ENCODE results near the gene EFNA1.

Gene EFNA1

DNA sequence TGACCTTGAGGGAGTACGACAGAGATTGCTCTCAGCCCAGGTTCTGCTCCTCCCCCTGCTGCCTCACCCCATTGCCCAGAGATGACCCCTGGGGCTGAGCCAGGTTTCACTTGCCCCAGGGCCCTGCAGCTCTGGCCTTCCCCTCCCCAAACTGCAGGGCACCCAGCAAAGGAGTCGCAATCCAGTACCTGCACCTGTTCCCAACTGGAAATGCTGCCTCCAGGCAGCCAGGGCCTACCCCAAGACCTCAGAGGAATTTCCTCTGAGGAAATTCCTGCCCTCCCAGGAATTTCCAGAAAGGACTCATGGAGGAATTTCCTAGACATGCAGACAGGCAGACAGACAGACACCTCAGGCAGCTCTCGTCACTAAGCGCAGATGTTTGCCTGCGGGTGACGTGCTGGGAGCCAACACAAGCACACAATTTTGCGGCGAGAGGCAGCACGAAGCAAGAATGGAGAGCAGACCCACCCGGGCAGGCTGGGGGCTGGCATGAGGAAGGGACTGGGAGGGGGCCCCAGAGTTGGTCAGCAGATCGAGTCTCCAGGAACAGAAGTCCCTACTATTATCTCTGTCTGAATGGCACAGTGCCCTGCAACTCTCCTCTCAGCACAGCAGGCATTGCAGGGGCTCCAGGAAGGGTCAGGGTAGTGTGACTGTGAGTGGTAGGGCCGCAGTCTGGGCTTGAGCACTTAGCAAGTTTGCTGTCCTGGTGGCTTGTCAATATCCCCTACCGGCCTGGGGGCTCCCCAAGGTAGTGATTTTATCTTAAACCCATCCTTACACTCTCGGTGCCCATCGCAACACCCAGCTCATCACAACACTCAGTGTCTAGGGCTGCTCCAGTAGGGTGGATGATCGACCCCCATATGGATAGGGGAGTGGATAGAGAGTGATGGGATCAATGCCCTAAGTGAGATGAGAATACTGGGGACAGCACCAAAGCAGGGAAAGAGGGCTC is 2.9 kb upstream of the EFNA1 start:
- DNase-seq (ENCODE audit: low read depth in 2 of 2, low spot score in 1 of 2) = no peak

DNA sequence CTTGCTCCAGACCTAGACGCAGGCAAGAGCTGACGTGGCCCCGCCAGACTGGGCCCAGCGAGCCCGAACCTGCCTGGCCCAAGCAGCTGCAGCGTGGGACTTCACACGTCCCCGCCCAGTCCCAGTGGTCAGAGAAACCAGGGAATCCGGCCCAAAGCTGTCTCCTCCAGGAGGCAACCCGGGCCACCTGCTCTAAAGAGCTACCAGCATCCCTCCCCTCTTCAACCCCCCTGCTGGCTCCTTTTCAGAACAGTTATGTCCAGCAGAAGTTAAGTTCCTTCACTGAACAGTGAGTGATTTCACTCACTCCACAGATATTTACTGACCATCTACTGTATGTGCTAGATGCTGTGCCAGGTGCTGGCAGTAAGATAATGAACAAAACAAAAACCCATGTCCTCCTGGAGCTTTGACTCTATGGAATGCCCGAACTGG is 2.1 kb upstream of the EFNA1 start:
- no peak for DNase-seq (ENCODE audit: low read depth in 2 of 2, low spot score in 1 of 2)

DNA sequence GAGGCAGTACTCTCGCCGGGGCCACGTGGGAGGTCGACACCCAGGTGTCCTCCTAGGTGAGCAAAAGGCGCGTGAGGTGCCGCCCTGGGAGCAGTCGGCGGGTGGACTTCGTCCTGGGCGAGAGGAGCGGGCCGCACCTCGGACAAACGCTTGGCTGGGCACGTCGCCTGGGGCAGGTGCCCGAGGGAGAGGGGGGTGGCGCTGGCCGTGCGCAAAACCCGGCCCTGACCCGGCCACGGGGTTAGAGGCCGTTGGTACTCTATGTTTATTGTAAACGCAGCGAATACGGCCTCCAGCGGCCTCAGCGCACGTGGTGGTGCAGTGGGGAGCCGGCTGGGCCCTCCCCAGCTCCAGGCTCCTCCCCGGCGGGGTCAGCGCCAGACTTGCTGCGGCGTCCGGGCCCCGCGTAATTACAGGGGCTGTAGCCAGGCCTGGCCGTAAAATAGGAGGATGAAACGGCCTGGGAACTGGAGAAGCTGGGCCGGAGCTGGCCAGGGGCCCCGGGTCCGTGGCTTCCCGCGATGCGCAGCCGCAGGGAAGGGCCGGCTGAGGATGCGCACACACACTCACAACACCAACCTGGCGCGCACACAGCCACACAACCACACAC is 1.6 kb upstream of the EFNA1 start:
- no peak for DNase-seq (ENCODE audit: low read depth in 2 of 2, low spot score in 1 of 2)

DNA sequence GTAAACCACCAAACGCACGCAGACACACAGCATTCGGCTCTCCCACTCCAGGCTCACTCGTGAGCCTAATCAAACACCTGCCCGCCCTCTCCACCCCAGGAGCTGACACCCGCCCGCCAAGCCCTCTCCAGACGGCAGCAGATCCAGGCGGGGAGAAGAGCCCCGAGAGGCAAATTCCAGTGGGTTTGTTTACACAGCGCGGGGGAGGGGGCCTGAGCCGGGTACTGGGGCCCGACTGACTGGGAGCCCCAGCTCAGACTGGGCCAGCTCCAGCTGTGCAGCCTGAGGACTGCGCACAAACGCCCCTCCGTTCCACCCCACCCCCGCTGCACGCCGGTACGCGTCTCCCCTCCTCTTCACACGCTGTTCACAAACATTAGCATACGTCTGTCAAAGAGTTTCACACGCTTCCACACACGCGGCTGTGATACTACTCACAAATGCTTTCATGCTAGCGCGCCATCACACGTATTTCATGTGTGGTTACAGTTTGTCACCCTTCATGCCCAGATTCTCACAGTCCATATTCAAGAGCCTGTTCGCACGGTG is 1.0 kb upstream of the EFNA1 start:
- DNase-seq (ENCODE audit: low read depth in 2 of 2, low spot score in 1 of 2) = peak in 1 of 2 donors; percentile 12

DNA sequence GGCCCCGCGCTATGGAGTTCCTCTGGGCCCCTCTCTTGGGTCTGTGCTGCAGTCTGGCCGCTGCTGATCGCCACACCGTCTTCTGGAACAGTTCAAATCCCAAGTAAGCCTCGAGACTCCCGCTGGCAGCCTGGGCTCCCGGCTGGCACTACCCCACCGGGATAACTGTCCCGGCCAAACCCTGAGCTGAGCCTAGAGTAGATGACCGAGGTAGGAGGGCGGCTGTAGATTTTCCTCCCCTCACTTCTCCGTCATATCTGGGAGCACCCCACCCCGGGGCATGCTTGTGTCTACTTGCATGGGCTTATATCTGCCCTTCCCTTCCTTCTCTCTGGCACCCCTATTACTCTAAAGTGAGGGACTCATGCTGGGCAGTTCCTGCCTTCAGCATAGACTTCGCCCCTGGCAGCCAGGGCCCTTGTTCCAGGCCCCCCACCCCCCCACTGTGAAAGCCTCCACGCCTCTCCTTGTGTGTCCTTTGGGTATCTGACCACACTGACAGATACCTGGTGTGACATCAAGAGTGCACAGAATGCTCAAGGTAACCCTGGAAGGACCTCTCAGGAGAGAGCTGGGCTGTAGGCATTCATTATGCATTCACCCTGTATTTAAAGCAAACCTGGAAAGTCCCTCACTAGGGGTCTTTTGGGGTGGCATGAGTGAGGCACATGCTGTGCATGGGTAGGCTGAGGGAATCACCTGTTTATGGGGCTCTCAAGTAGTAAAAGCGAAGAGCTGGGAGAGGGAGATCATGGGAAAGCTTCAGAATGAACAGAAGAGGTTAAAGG is 485 bp downstream of the EFNA1 start:
- no peak for DNase-seq (ENCODE audit: low read depth in 2 of 2, low spot score in 1 of 2)

DNA sequence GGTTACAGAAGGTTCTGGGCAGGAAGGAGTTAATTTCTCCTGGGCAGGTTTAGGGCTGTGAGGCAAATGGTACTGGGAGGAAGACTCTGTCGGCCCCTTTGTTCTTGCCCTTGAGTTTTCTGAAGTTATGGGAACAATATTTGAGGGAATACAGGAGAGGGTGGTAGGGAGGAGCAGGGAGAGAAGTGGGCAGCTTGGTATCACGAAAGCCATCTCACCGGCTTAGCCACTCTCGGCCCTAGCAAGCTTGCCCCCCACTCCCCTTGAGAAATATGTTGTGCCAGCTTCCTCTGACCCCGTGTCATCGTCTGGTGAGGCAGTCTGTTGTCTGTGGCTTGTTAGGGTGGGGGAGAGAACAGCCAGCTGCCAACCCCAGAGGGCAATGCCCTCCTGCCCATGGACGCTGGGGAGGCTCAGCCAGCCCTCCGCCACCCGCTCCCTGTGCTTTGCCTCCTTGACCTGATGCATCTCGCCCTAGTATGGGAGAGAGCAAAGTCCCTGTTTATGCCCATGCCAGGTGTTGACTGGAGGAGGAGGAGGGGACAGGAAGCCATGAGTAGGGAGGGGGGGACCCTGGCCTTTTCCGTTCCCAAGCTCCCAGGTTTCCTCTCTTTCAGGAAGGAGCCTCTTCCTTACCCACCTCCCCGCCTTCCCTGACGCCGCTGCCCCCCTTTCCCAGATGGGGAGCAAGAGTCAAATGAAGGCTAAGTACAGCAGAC is 1.2 kb downstream of the EFNA1 start:
- no peak for DNase-seq (ENCODE audit: low read depth in 2 of 2, low spot score in 1 of 2)

DNA sequence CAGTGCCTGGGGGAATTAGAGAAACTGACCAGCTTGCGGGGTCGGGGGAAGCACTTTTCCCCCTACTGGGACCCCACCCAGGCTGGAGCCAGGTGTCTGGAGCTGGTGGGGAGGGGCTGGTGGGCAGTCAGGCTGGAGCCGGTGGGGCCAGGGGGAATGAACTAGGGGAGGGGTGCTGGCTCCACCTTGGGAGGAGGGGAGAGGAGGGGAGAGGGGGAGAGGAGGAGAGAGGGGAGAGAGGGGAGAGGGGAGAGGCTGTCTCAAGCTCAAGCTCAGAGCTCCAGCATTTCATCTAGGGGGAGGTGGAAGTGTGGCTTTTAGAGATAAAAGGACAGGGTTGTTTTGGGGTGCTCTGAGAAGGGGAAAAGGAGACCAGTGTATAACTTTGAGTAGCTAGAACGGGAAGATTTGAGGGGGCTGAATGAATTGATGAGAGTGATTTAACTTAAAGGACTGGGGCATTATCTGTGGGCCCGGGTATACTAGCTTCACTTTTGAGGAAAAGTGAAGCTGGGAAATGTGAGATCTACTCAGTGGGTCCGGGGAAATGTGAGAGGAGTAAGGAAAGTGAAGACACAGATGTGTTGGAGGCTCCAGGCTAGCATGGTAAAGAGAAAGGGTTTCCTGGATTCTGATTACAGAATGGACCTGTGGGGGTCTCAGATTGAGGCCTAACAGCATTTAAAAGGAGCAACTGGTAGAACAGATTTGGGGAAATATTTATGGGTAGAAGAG is 2.8 kb downstream of the EFNA1 start:
- DNase-seq (ENCODE audit: low read depth in 2 of 2, low spot score in 1 of 2) = no peak

DNA sequence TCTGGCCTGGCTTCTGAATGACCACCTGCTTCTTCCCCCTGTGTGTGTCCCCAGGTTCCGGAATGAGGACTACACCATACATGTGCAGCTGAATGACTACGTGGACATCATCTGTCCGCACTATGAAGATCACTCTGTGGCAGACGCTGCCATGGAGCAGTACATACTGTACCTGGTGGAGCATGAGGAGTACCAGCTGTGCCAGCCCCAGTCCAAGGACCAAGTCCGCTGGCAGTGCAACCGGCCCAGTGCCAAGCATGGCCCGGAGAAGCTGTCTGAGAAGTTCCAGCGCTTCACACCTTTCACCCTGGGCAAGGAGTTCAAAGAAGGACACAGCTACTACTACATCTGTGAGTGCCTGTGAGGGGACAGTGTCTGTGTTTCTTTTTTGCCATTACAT is 3.6 kb downstream of the EFNA1 start:
- no peak for DNase-seq (ENCODE audit: low read depth in 2 of 2, low spot score in 1 of 2)

DNA sequence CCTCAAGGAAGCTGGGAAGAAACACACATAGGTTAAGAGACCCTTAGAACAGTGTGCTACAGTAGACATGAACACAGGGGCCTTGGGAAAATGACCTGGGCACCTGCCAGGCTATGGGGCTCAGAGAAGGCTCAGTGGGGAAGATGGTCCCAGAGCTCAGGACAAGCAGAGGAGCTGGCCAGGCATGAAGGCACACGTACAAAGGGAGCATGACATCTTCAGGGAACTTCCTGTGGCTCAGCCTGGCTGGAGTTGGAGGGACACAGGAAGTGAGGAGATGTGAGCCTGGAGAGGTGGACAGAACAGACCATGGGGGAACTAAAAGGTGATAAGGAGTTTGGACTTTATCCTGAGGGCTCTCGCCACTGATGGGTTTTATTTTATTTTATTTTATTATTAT is 4.2 kb downstream of the EFNA1 start:
- DNase-seq (ENCODE audit: low read depth in 2 of 2, low spot score in 1 of 2) = no peak

DNA sequence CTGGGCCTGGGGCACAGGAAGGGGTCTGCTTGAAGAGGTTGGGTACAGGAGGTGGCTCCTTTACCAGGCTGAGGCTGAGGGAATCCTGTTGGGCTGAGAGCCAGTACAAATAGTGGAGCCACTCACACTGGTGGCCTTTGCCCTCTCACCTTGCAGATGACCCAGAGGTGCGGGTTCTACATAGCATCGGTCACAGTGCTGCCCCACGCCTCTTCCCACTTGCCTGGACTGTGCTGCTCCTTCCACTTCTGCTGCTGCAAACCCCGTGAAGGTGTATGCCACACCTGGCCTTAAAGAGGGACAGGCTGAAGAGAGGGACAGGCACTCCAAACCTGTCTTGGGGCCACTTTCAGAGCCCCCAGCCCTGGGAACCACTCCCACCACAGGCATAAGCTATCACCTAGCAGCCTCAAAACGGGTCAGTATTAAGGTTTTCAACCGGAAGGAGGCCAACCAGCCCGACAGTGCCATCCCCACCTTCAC is 6.2 kb downstream of the EFNA1 start:
- DNase-seq (ENCODE audit: low read depth in 2 of 2, low spot score in 1 of 2) = no peak

DNA sequence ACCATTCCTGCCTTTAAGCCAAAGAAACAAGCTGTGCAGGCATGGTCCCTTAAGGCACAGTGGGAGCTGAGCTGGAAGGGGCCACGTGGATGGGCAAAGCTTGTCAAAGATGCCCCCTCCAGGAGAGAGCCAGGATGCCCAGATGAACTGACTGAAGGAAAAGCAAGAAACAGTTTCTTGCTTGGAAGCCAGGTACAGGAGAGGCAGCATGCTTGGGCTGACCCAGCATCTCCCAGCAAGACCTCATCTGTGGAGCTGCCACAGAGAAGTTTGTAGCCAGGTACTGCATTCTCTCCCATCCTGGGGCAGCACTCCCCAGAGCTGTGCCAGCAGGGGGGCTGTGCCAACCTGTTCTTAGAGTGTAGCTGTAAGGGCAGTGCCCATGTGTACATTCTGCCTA is 6.6 kb downstream of the EFNA1 start:
- DNase-seq (ENCODE audit: low read depth in 2 of 2, low spot score in 1 of 2) = no peak

DNA sequence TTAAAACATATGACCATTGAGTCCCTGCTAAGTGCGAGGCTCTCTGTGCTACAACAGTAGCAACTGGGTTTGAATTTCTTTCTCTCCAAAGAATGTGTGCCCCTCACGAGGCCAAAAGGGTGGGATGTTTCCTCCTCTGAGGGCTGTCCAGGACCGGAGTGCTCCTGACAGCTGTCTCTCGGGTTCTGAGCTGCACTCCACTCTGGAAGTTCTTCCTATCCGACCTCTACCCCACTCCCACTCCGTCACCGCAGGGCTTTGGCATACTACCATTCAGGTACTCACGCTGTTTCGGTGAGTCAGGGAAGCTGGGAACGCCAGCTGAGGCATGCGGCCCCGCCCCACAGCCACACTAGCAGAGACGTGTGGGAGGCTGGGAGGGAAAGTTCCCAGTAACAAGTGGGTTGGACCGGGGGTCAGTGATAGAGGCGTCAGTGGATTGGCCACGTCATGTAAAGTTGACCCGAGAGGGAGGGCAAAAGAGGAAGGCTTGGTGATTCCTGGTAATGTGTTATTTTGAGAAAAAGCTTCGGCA is 7.3 kb downstream of the EFNA1 start:
- peak; percentile 28 to 43 for DNase-seq (ENCODE audit: low read depth in 2 of 2, low spot score in 1 of 2)

DNA sequence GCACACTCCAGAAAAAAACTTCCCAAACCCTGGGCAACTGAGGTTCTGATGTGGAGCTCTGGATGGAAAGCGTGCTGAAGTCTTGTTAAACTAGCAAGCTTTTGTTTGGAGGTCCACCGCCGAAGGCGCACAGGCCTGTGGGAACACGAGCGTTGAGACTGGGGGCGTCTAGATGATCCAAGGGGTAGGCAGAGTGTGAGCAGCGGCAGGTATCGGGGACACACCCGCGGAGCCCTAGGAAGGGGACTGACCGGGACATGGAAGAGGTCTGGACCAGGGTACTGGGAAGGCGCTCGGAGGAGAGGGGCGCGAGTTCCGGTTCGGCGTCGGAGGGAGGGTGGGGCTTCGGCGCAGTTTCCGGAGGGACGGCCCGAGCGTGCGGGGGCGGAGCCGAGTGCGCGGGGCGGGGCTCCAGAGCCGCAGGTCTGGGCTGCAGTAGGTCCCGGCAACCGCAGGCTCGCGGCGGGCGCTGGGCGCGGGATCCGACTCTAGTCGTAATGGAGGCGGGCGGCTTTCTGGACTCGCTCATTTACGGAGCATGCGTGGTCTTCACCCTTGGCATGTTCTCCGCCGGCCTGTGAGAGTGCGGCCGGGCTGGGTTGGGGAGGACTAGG is 7.8 kb downstream of the EFNA1 start, which contains the start of gene SLC50A1:
TSS of gene SLC50A1 (plus strand) at position 438 of the 614 bp plus-strand sequence. CDS start at position 498, 60 bp downstream.
- peak; percentile 73 to 82 for DNase-seq (ENCODE audit: low read depth in 2 of 2, low spot score in 1 of 2)

DNA sequence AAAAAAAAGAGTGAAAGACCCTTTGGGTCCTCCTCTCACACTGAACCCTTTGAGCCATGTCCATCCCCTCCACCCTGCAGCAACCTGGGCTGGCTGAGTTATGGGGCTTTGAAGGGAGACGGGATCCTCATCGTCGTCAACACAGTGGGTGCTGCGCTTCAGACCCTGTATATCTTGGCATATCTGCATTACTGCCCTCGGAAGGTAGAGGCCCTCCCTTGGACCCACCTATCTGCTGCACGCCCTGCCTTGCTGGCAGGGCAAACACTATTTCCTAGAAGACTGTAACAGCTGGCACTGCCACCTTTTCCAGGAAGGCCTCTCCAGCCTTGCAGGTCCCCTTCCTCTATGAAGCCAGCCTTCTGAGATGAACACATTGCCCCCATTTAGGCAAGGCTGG is 9.1 kb downstream of the EFNA1 start:
- DNase-seq (ENCODE audit: low read depth in 2 of 2, low spot score in 1 of 2) = no peak

DNA sequence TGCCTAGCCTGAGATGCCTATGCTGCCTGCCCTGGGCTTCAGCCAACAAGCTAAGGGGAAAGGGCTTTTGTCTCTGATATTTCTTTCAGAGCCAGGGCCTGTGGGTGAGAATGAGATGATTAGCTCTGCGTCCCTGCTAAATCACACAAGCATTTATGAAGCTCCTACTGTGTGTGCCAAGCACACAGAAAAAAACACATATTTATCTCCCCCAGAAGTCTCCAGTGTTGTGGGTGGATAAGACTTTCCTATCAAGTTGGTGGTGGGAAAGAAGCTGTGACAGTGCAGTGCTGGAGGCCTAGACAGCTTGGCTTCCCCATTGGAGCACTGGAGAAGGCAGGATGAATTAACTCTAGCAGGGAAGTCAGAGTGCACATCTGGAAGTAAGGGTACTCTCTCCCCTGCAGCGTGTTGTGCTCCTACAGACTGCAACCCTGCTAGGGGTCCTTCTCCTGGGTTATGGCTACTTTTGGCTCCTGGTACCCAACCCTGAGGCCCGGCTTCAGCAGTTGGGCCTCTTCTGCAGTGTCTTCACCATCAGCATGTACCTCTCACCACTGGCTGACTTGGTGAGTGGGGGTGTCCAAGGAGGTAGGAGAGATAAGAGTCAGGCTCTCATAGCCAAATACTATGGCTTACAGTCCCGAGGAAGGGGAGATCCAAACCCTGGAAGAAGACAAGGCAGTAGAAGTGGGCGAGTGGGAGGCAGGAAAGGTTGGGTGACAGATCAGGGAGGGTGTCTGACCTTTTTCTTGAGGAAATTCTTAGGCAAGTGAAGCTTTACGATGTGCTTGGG is 9.7 kb downstream of the EFNA1 start:
- no peak for DNase-seq (ENCODE audit: low read depth in 2 of 2, low spot score in 1 of 2)

DNA sequence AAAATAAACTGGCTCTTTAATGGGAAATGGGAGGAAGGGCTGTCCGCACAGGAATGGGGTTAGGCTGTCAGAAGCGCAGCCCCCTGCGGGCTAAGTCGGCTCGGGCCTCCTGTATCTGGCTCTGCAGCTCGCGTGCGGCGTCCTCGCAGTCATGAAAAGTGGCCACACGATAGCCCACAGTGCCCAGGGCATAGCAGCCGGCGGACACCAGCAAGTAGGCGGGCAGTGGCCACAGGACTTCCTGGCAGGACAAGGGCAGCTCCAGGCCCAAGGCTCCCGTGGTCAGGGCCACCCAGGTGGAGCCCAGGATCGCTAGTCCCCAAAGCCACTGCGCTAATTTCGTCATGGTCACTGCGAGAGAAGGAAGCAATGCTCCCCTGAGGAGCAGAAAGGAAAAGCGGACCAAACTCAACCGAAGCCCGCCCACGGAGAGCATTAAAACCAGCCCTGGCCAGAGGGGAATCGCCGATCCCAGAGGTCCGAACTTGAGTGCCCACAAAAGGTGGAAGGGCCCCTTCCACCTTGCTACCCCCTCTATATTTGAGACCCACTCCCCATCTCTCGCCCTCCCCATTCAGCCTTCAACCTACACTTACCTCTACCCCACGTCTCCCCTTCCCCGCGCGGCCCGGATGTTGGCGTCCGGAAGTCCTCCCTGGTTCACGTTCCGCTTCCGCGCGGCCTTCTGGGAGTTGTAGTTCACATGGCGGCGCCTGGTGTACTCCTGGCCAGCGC is 12.4 kb downstream of the EFNA1 start, which contains the start of gene DPM3:
TSS of gene DPM3 (minus strand) at position 637 of the 735 bp plus-strand sequence. CDS start at position 346, 291 bp downstream.
- DNase-seq (ENCODE audit: low read depth in 2 of 2, low spot score in 1 of 2) = peak; percentile 76 to 77

DNA sequence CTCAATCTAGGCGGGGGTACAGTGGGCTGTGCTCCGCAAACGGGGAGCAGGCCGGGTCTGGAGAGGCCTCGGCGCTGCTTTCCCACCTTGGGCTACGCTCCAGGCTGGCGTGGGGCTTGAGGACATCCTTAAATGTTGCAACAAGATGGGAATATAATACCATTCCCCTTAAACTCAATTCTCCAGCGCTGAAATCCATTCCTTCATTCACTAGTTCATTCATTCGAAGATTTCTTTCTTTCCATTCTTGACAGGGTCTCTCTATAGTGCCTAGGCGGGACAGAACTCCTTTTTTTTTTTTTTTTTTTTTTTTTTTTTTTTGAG is 12.9 kb downstream of the EFNA1 start:
- no peak for DNase-seq (ENCODE audit: low read depth in 2 of 2, low spot score in 1 of 2)

DNA sequence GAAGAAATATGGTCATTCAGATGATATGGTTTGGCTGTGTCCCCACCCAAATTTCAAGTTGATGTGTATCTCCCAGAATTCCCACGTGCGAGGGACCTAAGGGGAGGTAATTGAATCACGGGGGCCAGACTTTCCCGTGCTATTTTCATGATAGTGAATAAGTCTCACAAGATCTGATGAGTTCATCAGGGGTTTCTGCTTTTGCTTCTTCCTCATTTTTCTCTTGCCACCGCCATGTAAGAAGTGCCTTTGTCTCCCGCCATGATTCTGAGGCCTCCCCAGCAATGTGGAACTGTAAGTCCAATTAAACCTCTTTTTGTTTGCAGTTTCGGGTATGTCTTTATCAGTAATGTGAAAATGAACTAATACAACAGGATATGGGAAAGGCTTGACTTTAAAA is 14.1 kb downstream of the EFNA1 start:
- DNase-seq (ENCODE audit: low read depth in 2 of 2, low spot score in 1 of 2) = no peak

Measured in stimulated activated CD8-positive, alpha-beta memory T cell treated with anti-CD3 and anti-CD28 coated beads, Interleukin-4, amount 100 ng/mL, for 4 hours (primary cell).